Ishikawa (cell line): ENCODE results near the gene GNAO1.

ENCODE experiments used
- CEBPB ChIP-seq: IDR thresholded peaks from 2 replicates; pipeline ENCODE4 v1.6.1; 2012
- CREB1 ChIP-seq: IDR thresholded peaks from 2 replicates; pipeline ENCODE4 v1.6.1; 2012; ENCODE audit warnings: low read depth
- EGR1 ChIP-seq: IDR thresholded peaks from 2 replicates; pipeline ENCODE4 v1.6.1; 2012
- EP300 ChIP-seq: IDR thresholded peaks from 2 replicates; pipeline ENCODE4 v1.6.1; 2012; ENCODE audit warnings: borderline replicate concordance
- NFIC ChIP-seq: IDR thresholded peaks from 2 replicates; pipeline ENCODE4 v1.6.1; 2012
- RAD21 ChIP-seq: IDR thresholded peaks from 2 replicates; pipeline ENCODE4 v1.6.1; 2012; ENCODE audit warnings: low read depth
- YY1 ChIP-seq: IDR thresholded peaks from 2 replicates; pipeline ENCODE4 v1.6.1; 2012; ENCODE audit warnings: low read depth
- ZBTB7A ChIP-seq: IDR thresholded peaks from 2 replicates; pipeline ENCODE4 v1.6.1; 2012; ENCODE audit warnings: low read depth
- TF ChIP-seq, protein P1 (sequence below): IDR thresholded peaks from 2 replicates; pipeline ENCODE4 v1.6.1; 2012; ENCODE audit warnings: low read depth, mild to moderate bottlenecking
- TF ChIP-seq, protein P2 (sequence below): IDR thresholded peaks from 2 replicates; pipeline ENCODE4 v1.6.1; 2012
- TF ChIP-seq, protein P3 (sequence below): IDR thresholded peaks from 2 replicates; pipeline ENCODE4 v1.6.1; 2012

DNA sequence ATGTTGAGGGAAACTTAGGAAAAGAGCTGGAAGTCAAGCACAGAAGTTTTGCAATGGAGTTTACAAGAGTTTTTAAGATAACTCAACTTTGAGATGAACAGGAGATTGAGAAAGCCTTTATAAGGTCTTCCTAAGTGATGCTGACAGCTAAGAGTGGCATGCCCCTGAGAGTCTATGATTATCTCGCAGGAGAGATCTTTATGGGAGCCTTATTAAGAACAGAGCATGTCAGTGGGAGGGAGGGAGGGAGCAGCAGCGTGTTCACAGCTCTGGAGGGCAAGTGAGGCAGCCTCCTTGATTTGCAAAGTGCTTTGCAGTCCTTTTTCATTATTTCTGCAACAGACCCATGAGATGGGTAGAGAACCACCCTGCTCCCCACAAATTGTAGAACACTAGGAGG is 30.7 kb downstream of the GNAO1 start:
- TF ChIP-seq EGR1, result no peak
- TF ChIP-seq, protein P1, sequence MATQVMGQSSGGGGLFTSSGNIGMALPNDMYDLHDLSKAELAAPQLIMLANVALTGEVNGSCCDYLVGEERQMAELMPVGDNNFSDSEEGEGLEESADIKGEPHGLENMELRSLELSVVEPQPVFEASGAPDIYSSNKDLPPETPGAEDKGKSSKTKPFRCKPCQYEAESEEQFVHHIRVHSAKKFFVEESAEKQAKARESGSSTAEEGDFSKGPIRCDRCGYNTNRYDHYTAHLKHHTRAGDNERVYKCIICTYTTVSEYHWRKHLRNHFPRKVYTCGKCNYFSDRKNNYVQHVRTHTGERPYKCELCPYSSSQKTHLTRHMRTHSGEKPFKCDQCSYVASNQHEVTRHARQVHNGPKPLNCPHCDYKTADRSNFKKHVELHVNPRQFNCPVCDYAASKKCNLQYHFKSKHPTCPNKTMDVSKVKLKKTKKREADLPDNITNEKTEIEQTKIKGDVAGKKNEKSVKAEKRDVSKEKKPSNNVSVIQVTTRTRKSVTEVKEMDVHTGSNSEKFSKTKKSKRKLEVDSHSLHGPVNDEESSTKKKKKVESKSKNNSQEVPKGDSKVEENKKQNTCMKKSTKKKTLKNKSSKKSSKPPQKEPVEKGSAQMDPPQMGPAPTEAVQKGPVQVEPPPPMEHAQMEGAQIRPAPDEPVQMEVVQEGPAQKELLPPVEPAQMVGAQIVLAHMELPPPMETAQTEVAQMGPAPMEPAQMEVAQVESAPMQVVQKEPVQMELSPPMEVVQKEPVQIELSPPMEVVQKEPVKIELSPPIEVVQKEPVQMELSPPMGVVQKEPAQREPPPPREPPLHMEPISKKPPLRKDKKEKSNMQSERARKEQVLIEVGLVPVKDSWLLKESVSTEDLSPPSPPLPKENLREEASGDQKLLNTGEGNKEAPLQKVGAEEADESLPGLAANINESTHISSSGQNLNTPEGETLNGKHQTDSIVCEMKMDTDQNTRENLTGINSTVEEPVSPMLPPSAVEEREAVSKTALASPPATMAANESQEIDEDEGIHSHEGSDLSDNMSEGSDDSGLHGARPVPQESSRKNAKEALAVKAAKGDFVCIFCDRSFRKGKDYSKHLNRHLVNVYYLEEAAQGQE, result no peak
- TF ChIP-seq NFIC, result no peak
- no peak for TF ChIP-seq YY1
- TF ChIP-seq, protein P2, sequence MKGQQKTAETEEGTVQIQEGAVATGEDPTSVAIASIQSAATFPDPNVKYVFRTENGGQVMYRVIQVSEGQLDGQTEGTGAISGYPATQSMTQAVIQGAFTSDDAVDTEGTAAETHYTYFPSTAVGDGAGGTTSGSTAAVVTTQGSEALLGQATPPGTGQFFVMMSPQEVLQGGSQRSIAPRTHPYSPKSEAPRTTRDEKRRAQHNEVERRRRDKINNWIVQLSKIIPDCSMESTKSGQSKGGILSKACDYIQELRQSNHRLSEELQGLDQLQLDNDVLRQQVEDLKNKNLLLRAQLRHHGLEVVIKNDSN, result no peak
- TF ChIP-seq RAD21, result no peak
- TF ChIP-seq, protein P3, sequence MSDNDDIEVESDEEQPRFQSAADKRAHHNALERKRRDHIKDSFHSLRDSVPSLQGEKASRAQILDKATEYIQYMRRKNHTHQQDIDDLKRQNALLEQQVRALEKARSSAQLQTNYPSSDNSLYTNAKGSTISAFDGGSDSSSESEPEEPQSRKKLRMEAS, result no peak
- TF ChIP-seq CEBPB, result no peak
- TF ChIP-seq CREB1, result no peak
- TF ChIP-seq ZBTB7A, result no peak
- TF ChIP-seq EP300, result no peak
